ENCODE measurements around the gene WDFY2.

DNA sequence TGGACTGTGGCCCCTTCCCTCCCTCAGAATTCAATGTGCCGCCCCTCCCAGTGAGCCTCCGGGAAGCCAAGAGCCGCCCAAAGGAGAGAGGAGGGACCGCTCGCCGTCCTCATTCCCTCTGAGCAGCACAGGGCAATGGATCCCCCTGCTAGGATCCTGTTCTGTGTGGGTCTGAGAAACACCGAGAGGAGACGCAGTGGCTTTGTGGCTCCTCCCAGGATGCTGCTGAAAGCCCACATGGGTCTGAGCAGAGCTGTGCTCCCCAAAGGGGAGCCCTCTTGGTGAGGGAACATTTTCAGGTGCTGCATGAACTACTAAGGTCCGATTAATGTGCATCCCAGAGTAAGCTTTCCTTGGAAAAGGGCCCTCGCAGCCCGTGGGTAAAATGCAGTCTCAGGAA is 189.3 kb downstream of the WDFY2 start:
- TF ChIP-seq POLR2A (IDR thresholded peaks at IDR 0.05; ENCODE audit: extremely low read depth, insufficient read length), result no peak
- TF ChIP-seq, protein P1, sequence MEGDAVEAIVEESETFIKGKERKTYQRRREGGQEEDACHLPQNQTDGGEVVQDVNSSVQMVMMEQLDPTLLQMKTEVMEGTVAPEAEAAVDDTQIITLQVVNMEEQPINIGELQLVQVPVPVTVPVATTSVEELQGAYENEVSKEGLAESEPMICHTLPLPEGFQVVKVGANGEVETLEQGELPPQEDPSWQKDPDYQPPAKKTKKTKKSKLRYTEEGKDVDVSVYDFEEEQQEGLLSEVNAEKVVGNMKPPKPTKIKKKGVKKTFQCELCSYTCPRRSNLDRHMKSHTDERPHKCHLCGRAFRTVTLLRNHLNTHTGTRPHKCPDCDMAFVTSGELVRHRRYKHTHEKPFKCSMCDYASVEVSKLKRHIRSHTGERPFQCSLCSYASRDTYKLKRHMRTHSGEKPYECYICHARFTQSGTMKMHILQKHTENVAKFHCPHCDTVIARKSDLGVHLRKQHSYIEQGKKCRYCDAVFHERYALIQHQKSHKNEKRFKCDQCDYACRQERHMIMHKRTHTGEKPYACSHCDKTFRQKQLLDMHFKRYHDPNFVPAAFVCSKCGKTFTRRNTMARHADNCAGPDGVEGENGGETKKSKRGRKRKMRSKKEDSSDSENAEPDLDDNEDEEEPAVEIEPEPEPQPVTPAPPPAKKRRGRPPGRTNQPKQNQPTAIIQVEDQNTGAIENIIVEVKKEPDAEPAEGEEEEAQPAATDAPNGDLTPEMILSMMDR (IDR thresholded peaks at IDR 0.05; ENCODE audit: low read depth, low read length), result no peak

Measured in NB4 (cell line).